ENCODE data around the gene CA10.

CA10 gene

DNA sequence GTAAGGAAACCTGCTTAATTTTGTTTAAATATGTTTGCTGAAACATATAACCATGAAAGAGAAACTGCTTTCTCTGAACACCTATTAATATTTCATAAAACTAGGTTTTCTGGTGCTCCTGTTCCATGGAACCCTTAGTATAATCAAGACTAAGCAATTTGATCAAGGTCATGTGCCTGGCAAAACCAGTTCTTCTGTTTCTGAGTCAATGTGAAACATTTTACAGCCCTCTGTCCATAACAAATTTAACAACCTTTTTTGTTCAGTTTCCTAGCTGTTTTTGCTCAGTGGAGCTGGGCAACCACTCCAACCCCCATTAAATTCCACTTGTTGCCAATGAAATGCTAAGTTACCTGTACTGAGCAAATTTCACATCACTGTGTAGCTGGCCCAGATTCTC, 344.0 kb downstream of the CA10 start:
- DNase-seq (ENCODE audit: low spot score), result no peak

DNA sequence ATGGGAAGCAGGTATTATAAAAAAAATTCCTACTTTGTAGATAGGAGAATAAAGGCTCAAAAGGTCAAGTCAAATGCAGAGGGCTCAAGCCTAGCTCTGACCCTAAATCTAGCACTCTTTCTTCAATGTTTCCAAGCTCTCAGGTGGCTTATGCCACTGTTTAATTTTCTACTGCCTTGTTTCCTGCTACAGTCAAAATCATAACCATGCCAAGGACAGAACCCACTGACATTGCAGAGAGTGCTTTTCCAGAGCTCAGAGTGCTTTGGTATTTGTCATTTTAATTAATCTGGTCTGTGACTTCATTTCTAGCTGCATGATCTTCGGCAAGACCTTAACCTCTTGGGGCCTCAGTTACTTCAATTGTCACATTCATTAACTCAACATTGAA, 344.7 kb downstream of the CA10 start:
- DNase-seq (ENCODE audit: low spot score), result no peak

DNA sequence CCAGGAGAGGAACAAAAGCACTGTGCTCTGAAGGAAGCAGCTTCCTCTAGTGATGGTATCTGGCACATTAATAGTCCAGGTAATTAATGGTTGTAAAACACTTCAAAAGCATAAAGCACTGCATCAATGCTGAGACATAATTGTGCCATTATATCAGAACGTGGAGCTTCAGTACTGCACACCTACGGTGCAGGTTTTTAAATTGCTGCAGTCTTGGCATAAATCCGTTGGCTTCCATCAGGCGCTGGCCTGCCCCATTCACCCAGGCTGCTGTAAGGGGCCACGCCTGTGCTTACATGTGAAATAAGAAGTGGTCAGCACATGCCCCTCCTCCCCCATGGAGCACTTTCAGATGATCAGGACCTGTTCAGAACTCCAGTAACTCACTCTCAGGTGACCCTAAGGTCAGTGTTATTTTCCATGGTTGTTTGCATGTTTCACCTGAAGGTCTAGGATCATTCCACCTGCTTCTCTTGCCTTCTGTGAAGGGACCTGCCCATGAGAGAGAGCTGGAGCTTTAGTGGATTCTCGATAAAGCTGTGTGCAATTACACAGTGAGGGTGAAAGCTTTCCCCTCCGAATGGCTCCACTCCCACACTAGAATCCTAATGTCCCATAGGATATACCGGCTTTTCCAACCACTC, 345.3 kb downstream of the CA10 start:
- DNase-seq (ENCODE audit: low spot score), result no peak

DNA sequence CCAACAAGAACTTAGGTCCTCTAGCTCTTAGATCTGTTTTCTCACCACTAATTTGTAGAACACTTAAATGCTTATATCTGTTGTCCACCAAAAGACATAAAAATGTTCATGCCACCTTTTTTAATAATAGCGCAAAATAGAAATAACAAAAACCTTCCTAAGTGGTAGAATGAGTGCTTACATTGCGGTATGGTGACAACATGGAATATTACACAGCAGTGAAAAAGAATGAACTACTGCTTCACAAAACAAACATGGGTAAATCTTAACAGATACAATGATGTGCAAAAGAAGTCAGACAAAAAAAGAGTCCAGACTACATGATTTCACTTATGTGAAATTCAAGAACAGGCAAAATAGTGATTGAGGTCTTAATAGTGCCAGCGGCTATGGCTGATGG, 351.1 kb downstream of the CA10 start:
- no peak for DNase-seq (ENCODE audit: low spot score)

DNA sequence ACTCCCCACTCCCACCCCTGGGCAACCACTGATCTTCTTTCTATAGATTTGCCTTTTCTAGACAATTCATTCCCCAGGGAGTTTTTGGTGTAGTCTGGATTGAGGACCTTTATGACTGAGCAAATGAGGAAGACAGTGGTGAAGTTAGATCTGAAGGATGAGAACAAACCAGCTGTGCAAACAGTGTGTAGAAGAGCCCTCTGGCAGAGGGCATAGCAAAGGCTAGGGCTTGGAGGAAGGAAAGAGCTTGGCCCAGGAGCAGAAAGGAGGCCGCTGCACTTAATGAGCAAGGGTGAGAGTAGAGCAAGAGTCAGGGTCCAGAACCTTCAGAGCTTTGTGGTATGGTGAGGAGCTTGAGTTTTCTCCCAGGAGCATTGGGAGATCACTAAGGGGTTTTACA, 352.7 kb downstream of the CA10 start:
- no peak for DNase-seq (ENCODE audit: low spot score)

DNA sequence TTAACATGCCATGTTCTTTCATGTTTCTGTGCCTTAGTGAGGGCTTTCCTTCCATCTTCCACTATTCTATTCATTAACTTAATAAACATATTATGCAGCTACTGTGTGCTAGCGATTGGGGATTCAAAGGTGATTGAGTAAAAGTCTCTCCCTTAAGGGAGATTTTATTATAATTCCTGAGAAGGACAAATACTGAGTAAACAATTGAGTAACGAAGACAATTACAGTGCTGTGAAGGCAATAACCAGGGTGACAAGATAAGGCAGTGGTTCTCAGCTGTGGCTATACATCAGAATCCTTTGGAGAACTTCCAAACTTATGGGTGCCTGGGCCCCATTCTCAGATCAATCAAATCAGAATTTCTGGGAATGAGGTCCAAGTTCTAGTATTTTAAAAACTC, 353.3 kb downstream of the CA10 start:
- DNase-seq (ENCODE audit: low spot score), result no peak

DNA sequence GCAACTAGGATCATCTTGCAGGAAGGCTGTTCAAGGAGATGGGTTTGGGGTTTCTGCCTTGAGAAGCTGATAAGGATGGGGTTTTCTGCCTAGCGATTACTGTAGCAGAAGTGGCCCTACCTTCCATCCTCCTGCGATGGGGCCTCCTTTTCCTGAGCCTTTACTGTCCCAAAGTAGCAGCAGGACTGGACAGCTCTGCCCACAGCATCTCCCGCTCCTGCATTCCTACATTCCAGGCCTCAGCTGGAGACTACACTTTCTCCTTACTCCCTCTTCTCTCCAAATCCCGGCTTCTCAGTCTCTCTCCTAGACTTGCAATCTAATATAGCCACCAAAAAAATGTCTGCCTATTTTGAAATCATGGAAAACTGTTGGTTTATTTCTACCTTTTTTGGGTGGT, 355.4 kb downstream of the CA10 start:
- no peak for DNase-seq (ENCODE audit: low spot score)

DNA sequence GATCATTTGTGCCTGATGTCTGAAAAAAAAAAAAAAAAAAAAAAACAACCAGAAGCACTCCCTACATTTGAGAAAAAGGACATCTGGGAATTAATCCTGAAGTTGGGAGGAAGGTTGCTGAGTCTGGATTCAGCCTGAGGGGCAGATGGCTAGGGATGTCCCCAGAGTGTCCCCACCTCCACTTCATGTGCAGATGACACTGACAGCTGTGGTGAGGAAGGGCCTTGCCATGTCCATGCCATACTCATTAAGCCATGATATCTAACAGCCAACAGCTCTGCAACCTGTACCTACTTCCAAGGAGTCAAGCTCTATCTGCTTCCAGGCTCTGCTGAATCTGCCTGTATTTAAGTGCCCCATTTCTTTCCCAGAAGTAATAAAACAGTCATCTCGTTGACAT, 356.0 kb downstream of the CA10 start:
- DNase-seq (ENCODE audit: low spot score), result no peak

DNA sequence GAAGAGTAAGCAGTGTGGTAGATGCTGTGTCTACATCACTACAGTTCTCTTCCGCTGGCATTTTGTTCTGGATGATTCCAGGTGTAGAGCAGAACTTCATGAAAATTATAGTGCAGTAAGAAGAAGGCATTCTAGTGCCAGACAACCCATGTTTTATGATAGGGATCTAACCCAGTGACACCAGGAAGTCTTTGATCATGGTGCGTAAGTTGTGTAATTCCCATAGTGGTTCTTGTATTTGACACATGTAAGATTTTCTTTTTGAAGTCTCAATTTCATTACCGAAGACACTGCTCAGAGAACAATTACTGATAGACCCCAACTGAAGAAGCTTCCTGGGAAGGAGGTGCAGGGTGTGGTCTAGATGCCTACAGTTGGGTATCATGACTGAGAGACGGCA, 356.9 kb downstream of the CA10 start:
- no peak for DNase-seq (ENCODE audit: low spot score)

DNA sequence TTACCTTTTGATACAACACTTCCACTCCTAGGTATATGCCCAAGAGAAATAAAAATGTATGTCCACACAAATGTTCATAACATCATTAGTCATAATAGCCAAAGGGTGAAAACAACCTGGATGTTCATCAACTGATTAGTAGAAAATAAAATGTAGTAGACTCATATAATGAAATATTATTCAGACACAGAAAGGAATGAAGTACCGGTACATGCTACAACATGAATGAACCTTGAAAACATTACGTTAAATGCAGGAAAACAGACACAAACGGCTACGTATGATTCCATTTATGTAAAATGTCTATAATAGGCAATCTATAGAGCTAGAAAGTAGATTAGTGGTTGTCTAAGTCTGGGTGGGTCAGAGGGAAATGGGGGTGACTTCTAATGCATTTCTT, 358.5 kb downstream of the CA10 start:
- DNase-seq (ENCODE audit: low spot score), result no peak

DNA sequence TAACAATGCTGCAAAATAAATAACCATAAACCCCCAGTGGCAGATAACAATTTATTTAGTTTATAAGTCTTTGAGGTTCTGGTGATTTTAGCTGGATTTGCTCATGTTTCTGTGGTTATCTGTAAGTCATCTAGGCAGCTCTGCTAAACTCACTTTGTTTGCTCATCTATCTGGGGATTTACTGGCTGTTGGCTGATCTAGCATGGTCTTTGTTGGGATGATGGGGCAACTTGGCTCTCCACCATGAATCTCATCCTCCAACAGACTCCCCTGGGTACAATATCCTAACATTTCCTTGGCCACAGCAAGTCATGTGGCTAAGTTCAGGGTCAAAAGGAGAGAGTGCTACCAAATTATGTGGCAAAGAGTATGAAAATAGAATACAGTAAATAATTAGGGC, 359.3 kb downstream of the CA10 start:
- no peak for DNase-seq (ENCODE audit: low spot score)

DNA sequence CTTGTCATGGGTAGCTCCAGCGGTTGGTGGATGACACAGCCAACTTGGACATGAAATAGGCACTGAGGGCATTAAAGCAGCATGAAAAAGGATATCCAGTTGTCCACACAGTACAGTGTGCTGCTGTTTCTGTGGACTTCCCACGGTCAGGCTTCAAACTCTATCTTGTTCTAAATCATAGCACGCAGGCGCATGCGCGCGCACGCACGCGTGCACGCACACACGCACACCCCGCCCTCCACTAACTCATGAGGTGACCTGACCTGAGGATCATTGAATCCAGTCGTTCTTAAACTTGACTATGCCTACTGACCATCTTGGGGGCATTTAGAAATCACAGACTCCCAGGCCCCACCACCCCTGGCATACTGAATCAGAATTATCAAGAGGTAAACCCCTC, 361.4 kb downstream of the CA10 start:
- DNase-seq (ENCODE audit: low spot score), result no peak

DNA sequence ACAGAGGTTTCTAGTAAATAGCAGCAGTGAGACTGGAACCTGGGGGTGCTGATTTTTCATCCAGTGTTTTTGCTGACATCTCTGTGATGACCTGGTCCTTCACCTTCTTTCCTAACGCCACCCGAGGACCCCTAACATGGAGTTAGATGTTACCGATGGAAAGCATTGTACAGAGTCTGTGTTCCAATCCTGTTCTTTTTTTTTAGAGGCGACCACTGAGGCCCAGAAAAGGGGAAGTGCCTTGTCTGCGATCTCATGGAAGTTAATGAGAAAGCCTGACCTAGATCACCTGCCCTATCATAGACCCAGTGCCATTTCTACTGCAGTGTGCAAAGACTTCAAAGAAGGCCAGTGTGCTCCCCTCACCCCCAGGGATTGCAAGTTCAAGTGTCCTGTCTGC, 362.5 kb downstream of the CA10 start:
- DNase-seq (ENCODE audit: low spot score), result no peak

DNA sequence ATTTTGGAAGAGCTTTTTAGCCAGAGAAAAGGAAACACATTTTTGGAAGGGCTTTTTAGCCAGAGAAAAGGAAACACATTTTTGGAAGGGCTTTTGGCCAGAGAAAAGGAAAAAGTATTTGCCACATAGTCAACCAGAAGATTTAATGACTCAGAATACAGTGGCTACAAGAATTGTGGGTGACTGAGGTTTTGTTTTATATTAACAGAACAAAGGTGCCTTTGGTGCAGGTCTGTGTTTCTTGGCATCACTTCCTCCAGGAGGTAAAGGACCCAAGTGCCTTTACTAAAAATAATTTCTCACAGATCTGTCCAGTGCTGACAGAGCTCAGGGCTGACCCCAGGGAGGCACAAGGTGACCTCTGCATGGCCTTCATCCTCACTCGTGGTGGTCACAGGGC, 363.1 kb downstream of the CA10 start:
- no peak for DNase-seq (ENCODE audit: low spot score)

DNA sequence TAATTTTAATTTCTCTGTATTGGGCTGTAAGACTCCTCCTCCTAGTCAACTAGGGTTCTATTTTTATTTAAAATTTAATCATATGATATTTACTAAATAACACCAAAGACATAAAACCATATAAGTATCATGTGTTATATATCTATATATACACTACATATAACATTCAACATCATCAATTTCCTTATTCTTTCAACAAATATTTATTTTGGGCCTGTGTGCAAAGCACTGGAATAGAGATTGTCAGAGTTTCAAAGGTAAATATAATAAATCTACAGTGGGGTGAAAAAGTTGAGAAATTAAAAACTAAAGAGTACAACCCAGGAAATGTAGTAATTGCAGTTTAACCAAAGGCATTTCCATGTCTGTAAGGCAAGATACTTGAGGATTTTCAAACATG, 364.0 kb downstream of the CA10 start:
- DNase-seq (ENCODE audit: low spot score), result no peak

DNA sequence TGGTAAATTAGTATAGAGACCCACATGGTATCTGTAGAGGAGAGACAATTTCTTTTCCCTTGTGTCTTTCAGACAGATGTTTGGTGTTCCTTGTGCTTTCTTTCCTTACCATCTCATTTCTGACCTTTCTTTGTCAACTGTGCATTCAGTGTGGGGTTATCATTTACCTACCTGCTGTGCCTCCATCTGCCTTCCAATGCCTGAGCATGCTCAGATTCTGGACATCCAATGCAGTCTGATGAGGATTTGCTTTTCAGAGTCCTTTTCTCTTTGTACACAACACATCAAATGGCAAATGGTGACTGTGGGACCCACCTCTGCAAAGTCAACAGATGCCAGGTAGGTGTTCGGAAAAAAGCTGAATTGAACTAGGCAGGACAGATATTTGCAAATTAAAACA, 364.8 kb downstream of the CA10 start:
- DNase-seq (ENCODE audit: low spot score), result no peak

DNA sequence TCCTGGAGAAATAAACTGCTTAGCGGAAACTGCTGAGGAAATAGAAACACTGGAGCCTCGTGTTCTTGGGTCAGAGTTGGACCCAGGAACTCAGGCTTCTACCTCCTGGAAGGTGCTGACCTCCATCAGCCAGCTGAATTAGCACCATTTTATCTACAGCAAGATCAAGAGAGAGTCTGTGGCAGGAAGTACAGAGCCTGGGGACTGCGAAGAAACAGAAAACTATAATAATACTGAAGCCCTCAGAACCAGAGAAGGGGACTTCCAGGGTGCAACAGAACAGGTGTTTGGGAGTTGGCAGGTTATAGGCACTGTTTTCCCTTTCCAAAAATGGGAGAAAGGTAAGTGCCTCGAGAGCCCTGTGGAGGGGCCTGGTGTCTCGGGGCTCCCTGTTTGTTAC, 379.7 kb downstream of the CA10 start:
- no peak for DNase-seq (ENCODE audit: low spot score)

DNA sequence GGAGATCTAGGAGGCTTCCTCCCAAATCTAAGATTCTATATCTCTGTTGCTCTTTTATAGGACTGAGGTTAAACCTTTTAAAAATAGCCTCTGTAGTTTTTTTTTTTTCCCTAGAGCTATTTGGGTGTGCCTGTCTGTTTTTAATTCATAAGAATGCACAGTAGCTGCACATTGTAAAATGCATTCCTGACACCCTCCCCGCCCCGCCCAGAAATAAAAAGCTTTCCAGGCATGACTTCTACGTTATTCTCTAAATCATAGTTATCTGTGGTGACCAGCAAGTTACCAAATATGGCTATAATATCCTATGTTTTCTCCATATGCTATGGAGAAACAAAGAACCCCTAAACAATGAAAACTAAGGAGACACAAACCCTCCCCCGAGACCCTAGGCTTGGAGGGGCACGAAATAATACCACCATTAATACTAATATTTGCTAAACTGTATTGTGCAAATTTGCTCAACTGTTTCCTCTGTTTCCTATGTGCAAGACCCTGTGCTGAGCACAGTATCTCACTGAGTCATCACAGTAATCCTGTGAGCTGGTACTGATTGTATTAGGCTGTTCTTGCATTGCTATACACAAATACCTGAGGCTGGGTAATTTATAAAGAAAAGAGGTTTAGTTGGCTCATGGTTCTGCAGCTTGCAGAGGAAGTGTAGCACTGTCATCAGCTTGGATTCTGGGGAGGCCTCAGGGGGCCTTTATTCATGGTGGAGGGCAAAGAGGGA, 388.3 kb downstream of the CA10 start:
- no peak for DNase-seq (ENCODE audit: low spot score)

DNA sequence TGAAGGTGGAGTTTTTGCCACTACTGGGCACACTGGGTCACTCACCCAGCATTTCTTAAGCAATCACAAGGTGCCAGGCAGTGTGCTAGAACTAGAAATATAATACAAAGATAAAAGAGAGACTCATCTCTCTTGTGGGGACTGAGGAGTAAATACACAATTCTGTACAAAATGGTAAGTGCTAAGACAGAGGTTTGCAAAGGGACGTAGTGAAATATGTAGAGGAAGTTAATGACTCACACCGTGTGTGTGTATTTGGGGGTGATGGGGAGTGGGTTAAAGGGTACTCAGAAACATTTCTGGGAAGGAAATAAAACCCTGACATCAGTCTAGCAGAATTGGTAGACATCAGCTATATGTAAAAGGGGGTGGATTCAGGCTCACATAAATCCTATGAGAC, 389.3 kb downstream of the CA10 start:
- no peak for DNase-seq (ENCODE audit: low spot score)

DNA sequence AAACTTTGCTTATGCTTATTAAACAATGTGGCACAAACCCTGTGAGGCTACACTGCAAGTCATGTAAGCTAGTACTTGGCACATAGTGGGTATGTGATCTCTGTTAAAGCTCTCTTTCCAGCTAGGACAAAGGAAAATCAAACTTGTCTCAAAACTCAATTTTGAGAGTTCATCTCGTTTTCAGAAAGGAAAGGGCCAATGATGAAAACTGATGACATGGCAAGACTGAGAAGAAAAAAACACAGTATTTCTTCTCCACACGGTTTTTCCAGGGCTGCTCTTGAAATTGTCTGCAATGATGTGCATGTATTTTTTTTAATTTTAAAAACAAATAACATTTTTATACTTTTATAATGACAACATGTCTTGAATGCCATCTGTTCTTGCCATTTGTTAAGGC, 389.8 kb downstream of the CA10 start:
- DNase-seq (ENCODE audit: low spot score), result no peak

DNA sequence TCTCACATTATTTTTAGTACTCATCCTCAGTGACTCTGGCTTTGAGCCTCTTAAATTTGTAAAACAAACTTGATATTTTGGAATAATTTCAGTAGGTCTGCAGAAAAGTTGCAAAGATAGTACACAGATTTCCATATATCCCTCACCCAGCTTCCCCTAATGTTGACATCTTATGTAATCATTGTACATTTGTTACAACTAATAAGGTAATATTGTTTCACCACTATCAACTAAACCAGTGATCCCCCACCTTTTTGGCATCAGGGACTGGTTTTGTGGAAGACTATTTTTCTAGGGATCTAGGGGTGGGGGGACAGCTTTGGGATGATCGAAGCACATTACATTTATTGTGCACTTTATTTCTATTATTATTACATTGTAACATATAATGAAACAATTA, 391.2 kb downstream of the CA10 start:
- no peak for DNase-seq (ENCODE audit: low spot score)

DNA sequence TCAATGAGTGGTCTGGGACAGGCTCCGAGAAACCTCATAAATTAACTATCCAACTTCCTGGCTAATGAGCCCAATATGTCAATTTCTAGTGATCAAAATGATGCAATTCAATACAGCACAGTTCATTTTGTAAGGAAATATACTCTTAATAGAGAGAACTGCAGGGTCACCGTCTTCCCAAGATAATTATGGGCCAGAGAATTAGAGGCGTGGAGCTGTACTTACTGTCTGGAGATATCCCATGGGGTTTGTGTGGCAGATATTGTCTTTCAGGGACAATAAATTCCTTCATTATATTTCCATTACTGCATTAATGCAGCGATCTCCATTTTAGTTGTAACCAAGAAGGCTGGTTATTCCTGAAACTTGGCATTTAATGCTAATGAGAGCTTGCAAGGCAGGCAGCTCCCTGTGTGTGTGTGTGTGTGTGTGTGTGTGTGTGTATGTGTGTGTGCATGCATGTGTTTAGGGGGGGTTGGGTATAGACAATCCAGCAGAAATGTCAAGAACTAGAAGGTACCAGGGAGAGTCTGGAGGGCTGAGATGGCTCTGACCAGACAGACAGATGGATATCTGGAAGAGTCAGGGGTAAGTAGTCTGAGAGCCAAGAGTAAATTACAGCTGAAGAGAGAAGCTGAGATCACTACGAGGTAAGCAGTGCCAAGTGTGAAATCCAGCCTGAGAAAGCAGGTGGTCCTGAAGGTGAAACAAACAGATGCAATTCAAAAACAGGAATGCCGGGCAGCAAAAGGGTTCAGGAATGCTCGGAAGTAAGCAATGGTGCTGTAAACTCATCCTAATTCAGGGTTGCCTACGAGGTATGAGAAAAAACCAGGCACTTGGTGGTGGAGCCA, 393.0 kb downstream of the CA10 start:
- DNase-seq (ENCODE audit: low spot score), result no peak

DNA sequence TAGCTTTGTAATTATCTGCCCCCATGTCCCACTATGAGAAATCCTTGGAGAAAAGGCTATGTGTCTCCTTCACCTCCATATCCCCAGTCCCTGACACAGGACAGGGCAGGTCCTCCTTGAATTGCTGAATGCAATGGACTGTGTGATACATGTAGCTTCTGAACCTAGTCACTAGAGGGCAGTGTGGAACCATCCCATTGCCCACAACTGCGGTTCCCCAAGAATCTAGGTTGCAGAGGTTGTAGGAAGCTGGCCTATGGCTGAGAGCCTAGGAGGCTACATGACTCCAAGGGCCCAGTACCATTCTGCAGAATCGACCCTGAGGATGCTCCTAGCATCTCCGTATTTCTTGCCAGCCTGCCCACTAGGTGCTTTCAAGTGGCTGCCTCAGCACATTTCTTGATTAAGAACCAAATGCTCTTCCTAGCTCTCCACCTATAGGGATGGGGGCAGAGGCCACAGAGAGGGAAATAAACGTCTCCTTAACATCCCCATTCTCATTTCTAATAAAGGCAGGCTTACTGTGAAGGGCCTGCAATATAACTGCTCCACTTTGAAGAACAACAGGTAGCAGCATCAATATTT, 394.0 kb downstream of the CA10 start:
- DNase-seq (ENCODE audit: low spot score), result peak; percentile 82
